HG03558 (cell line): ENCODE measurements around the gene NRF1.
"Not testable (repeated sequence)": the region's sequence is repeated elsewhere in the genome, so short reads cannot be mapped to it uniquely, and the experiment has no call there.

ENCODE experiments used
- ATAC-seq: cut with Tn5 transposase; IDR thresholded peaks from one replicate; pipeline ENCODE4 v1.9.1; 2021; ENCODE audit warnings: moderate number of reproducible peaks; ENCODE audit not compliant: unreplicated experiment; ENCODE audit errors: extremely low read depth

Gene NRF1

DNA sequence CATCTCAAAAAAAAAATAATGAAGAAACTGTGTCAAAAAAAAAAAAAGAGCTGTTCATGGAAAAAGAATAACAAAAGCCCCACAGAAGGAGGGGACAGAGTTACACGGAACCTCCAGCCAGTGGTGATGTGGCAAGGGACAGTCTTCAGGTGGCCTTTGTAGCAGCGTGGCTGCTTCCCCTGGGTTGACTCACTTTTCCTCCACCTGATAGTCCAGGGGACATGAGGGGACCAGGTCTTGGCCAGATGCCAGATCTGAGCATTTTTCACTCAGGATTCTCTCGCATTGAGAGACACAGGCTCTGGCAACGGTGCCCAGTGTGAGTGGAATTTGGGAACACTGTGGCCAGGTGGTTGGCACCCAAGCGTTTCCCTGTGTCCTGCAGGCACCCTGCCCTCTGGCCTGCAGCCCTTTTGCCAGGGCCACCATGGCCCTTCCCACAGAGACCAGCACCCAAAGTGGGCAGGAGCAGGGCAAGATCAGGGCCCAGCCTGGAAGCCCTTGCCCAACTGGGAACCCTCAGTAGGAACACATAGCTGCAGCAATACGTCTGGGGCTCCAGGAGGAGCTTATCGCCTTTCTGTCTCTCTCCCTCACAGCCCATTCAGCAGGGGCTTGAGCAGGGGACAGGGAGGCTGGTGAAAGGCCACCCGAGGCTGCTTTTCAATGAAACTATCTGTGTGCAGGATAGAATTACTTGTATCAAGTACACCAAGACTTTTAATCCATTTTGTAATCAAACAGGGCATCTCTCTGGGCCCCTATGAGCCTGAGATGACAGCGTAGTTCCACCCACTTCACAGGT is 182.2 kb downstream of the NRF1 start:
- ATAC-seq, result no peak

- not testable (repeated sequence) for ATAC-seq
Observed at GRCh38 chr7:129794461-129794860, 182.9 kb downstream of the NRF1 start.

DNA sequence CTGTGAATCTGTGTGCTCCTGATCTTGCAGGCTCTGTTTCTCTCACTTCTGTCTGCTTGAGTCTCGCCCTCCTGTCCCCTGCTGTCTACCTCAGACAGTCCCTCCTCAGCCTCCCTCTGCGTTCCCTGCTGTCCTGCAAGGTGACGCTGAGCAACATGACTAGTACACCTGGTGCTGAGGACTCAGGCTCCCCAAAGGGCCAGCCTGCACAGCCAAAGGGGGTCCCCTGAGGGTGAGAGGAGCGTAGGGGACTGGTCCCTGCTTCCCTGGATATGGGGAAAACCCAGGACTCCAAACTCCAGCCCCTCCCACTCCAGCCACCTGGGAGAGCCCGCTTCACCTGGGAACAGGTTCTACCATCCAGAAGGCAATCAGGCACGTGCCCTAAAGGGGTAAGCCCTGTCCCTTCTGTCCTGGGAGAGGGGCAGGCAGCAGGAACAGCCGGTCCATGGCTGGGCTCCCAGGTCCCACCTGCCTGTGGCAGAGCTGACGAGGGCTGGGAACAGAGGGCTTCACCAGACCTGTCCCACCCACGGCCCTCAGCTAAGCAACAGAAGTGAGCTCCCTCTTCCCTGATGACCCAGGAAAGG is 184.8 kb downstream of the NRF1 start:
- no peak for ATAC-seq

- ATAC-seq, result no peak
Observed at GRCh38 chr7:129797214-129797789, 185.8 kb downstream of the NRF1 start.

GRCh38 chr7:129798616-129799349 is 187.3 kb downstream of the NRF1 start:
- no peak for ATAC-seq

GRCh38 chr7:129799350-129799955 is 187.9 kb downstream of the NRF1 start:
- ATAC-seq, result no peak

GRCh38 chr7:129800901-129801300 is 189.4 kb downstream of the NRF1 start:
- ATAC-seq, result no peak

DNA sequence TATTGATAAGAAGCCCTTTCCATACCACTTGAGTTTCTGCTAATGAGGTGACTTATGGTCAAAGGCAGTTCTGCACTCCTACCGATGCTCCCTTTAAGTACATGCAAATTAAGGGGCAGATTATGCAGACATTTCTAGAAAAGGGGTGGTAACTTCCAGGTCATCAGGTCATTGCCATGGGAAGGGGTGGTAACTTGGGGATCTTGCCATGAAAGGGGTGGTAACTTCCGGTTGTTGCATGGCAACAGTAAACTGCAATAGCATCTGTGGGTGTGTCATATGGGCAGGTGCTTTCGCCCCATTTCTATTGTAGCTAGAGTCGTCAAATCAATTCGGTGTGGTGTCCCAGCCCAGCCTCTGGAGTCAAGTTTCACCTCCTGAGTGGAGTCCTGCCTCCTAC is 190.4 kb downstream of the NRF1 start:
- ATAC-seq, result no peak

DNA sequence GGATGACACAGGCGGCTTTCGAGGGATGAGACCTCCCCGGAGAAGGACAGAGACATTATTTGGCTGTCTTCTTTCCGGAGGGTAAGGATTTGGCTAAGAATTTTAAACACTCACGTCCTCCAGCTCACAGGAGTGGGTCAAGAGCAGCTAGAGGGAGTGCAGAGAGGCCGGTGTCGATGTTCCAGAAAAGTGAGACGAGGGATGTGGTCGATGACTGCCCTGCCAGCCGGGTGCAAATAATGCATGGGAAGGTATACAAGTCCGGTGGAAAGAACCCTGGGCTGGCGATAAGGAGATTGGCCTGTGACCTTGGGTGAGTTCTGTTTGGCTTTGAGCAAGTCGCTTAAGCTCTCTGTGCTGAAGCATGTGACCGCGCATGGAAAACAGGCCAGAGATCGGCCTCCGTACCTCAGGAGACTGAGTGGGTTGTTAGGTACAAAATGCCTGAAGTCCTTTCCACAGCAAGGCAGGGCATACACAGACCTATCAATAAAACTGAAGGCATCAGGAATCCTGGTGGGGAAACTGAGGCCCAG is 192.1 kb downstream of the NRF1 start:
- ATAC-seq, result no peak

DNA sequence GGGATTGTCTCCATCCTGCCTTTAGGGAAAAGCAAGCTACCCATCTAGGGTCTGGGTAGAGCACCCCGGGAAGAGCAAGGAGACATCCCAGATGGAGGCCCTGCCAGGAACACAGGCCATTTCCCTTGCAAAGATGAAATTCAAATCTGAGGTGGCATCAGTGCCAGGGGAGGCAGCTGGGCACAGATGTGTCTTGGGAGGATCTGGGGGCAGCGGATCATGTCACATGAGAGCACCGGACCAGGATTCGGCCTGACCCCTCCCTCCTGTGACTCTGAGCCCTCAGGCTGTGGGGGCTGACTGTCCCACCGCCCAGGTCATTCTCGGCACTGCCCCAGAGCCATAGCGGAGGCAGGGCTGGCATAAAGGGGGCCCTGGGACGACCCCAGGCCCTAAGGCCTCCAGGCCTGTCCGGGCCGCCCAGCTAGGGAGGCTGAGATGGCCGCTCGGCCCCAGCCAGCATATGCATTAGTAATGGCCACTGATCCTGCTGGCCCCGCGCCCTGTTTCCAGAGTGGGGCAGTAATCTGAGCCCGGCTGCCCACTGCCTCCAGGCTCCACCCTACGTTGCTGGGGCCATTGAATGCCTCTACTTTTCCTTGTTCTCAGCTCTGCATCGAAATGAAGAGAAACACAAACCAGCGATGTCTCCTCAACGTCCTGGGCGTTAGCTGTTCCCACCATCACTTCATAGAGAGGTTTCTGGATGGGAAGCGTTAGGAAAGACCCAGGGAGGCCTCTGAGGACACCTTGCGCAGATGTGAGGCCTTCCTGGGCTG is 192.8 kb downstream of the NRF1 start:
- ATAC-seq, result no peak

GRCh38 chr7:129804890-129805719 is 193.6 kb downstream of the NRF1 start:
- no peak for ATAC-seq
